C4-2B (cell line): ENCODE results near the gene GUCA1A.

Experiments
- CTCF ChIP-seq: fragments of 450-650 bp; conservative IDR thresholded peaks from 2 replicates; pipeline ENCODE4 v1.5.1; 2017; ENCODE audit warnings: mild to moderate bottlenecking
- ZFX ChIP-seq: fragments of 450-650 bp; IDR thresholded peaks from 2 replicates; pipeline ENCODE4 v1.6.1; 2017

- TF ChIP-seq CTCF (no peak), ZFX (no peak)
These were observed 1.2 kb upstream of the GUCA1A start for GRCh38 chr6:42171813-42172581.
